ENCODE data around the gene NSMCE4A. TPM values are rescaled to one million over a fixed set of nuclear protein-coding genes. Genes with fewer than 3 reads are reported as not detected.
A peak's percentile ranks its signal among the peaks of the same experiment; 100 is the strongest.
"Not testable (repeated sequence)": the region's sequence is repeated elsewhere in the genome, so short reads cannot be mapped to it uniquely, and the experiment has no call there.

Gene NSMCE4A
- total RNA-seq, 4 donors from 2014 or later, result 65.2 to 135 (median 85.1) TPM

DNA sequence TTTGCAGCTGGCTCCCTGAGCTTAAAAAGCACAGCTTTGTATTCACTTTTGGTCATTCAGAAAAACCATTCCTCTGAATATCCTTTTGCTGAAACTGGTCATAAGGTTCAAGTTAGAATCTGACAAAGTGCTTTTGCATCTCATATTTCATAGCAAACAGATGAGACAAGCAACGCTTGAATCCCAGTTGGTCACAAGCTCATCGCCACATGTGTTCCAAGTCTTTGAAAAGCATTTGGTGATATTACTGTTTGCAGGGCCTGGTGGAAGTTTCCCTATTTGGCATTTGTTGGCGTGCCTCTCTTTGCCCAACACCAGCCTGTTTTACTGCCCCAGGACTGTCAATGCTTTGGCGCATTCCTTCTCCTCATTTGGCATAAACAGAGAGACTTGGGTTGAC is 24.3 kb upstream of the NSMCE4A start:
- 92 to 100% methylated on average over 1 to 2 of the region's 4 CpGs for WGBS, 2 donors (ENCODE audit: low coverage in 1 of 2)
- peak overlapping the region in 2 of 4 donors; percentile 85 to 88 for H3K27ac ChIP-seq
- no peak overlapping the region for H3K4me3 ChIP-seq
- peaks cover 0 to 38% (median 4%) of the 10 kb centered on the region in 3 donors for H3K4me1 ChIP-seq
- no peaks in the 10 kb centered on the region for H3K27me3 ChIP-seq
- no peak for ATAC-seq
- peaks cover 0 to 29% (median 0%) of the 10 kb centered on the region in 3 donors for H3K9me3 ChIP-seq
- peaks cover 0 to 13% of the 10 kb centered on the region in 2 donors for H3K36me3 ChIP-seq
- TF ChIP-seq POLR2AphosphoS5 (IDR thresholded peaks at IDR 0.05) (no peak), EP300 (IDR thresholded peaks at IDR 0.05) (no peak), CTCF (IDR thresholded peaks at IDR 0.05) (no peak), POLR2A (IDR thresholded peaks at IDR 0.05) (no peak)

GRCh38 chr10:121998462-121998861 is 23.4 kb upstream of the NSMCE4A start:
- peaks cover 0 to 25% (median 0%) of the 10 kb centered on the region in 3 donors for H3K9me3 ChIP-seq
- 39 to 46% methylated on average over 2 to 4 of the region's 6 CpGs for WGBS, 2 donors (ENCODE audit: low coverage in 1 of 2)
- TF ChIP-seq CTCF (IDR thresholded peaks at IDR 0.05) (no peak), EP300 (IDR thresholded peaks at IDR 0.05) (no peak), POLR2AphosphoS5 (IDR thresholded peaks at IDR 0.05) (no peak), POLR2A (IDR thresholded peaks at IDR 0.05) (no peak)
- peak overlapping the region; percentile 26 to 88 (median 73) for H3K27ac ChIP-seq
- H3K36me3 ChIP-seq, result peaks cover 0 to 13% of the 10 kb centered on the region in 2 donors
- H3K4me3 ChIP-seq, result no peak overlapping the region
- peaks cover 4 to 46% (median 4%) of the 10 kb centered on the region in 3 donors for H3K4me1 ChIP-seq
- H3K27me3 ChIP-seq, result no peaks in the 10 kb centered on the region
- no peak for ATAC-seq

GRCh38 chr10:121994429-121994941 is 19.5 kb upstream of the NSMCE4A start:
- ATAC-seq, result peak; percentile 74
- 23 to 29% methylated on average over 2 to 5 of the region's 10 CpGs for WGBS, 2 donors (ENCODE audit: low coverage in 1 of 2)
- no peaks in the 10 kb centered on the region for H3K27me3 ChIP-seq
- H3K9me3 ChIP-seq, result no peaks in the 10 kb centered on the region
- TF ChIP-seq CTCF (IDR thresholded peaks at IDR 0.05), result peak in 1 of 4 experiments; percentile 41
- TF ChIP-seq POLR2AphosphoS5 (IDR thresholded peaks at IDR 0.05), result peak; percentile 70
- no peak for TF ChIP-seq POLR2A (IDR thresholded peaks at IDR 0.05)
- peak overlapping the region; percentile 13 to 31 for H3K4me3 ChIP-seq
- peak overlapping the region; percentile 41 to 88 (median 85) for H3K27ac ChIP-seq
- H3K36me3 ChIP-seq, result no peaks in the 10 kb centered on the region
- peaks cover 4 to 61% (median 7%) of the 10 kb centered on the region in 3 donors for H3K4me1 ChIP-seq

DNA sequence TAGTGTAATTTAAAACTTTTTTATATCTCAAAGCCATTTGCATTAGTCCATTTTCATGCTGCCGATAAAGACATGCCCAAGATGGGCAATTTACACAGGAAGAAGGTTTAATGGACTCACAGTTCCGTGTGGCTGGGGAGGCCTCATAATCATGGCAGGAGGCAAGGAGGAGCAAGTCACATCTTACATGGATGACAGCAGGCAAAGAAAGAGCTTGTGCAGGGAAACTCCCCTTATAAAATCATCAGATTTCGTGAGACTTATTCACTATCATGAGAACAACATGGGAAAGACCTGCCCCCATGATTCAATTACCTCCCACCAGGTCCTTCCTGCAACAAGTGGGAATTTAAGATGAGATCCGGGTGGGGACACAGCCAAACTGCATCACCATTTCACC is 16.7 kb upstream of the NSMCE4A start:
- H3K36me3 ChIP-seq, H3K27me3 ChIP-seq, H3K4me3 ChIP-seq, H3K9me3 ChIP-seq, ATAC-seq: not testable (repeated sequence)
- Histone ChIP-seq H3K27ac (peak overlapping the region in 2 of 4 donors; percentile 33 to 85), H3K4me1 (peaks cover 4 to 47% (median 7%) of the 10 kb centered on the region in 3 donors)
- 81% methylated on average over 3 of the region's 4 CpGs; no CpG with 5 or more reads in 1 of the 2 donors for WGBS, 2 donors (ENCODE audit: low coverage in 1 of 2)

- Histone ChIP-seq H3K4me3 (no peak overlapping the region), H3K4me1 (peaks cover 3 to 32% (median 4%) of the 10 kb centered on the region in 3 donors), H3K36me3 (no peaks in the 10 kb centered on the region), H3K27me3 (no peaks in the 10 kb centered on the region), H3K9me3 (no peaks in the 10 kb centered on the region), H3K27ac (peak overlapping the region in 3 of 4 donors; percentile 39 to 58 (median 43))
- ATAC-seq, result no peak
- TF ChIP-seq CTCF (IDR thresholded peaks at IDR 0.05), result no peak
- TF ChIP-seq POLR2A (IDR thresholded peaks at IDR 0.05), result no peak
- no peak for TF ChIP-seq POLR2AphosphoS5 (IDR thresholded peaks at IDR 0.05)
- TF ChIP-seq EP300 (IDR thresholded peaks at IDR 0.05), result no peak
- WGBS, 2 donors (ENCODE audit: low coverage in 1 of 2), result 54 to 61% methylated on average over 7 of the region's 9 CpGs
Observed at GRCh38 chr10:121990015-121990677, 15.1 kb upstream of the NSMCE4A start.
